ENCODE measurements around the gene FBN2.

DNA sequence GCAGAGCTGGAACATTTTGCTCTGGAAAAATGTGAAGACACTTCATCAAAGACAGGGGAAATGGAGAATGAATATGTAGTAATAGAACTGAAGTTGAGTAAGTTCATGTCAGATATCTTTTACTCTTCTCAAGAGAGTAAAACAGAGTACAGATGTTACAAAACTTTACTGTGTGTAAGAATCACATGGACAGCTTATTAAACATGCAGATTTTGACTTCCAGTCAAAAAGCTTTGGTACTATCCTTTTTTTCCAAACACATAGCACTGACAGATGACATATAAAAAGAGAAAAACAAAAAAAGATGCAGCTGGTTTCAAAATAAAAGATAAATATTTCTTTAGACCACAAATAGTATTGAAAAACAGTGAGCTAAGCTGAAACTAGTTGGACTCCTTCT lies 115.4 kb downstream of the FBN2 start:
- no peak for TF ChIP-seq POLR2A (IDR thresholded peaks at IDR 0.05)
- TF ChIP-seq, protein P1, sequence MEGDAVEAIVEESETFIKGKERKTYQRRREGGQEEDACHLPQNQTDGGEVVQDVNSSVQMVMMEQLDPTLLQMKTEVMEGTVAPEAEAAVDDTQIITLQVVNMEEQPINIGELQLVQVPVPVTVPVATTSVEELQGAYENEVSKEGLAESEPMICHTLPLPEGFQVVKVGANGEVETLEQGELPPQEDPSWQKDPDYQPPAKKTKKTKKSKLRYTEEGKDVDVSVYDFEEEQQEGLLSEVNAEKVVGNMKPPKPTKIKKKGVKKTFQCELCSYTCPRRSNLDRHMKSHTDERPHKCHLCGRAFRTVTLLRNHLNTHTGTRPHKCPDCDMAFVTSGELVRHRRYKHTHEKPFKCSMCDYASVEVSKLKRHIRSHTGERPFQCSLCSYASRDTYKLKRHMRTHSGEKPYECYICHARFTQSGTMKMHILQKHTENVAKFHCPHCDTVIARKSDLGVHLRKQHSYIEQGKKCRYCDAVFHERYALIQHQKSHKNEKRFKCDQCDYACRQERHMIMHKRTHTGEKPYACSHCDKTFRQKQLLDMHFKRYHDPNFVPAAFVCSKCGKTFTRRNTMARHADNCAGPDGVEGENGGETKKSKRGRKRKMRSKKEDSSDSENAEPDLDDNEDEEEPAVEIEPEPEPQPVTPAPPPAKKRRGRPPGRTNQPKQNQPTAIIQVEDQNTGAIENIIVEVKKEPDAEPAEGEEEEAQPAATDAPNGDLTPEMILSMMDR (IDR thresholded peaks at IDR 0.05): no peak

All from heart left ventricle (tissue), 13 donors.